GM12872 (cell line): ENCODE results near the gene ZBTB39.

ENCODE experiments used
- CTCF ChIP-seq: IDR thresholded peaks from 3 replicates; pipeline ENCODE4 v1.5.1; 2011; ENCODE audit warnings: low read depth, mild to moderate bottlenecking, low read length, moderate library complexity; ENCODE audit not compliant: insufficient read depth

ZBTB39 gene

GRCh38 chr12:57027011-57027804 lies 20.9 kb upstream of the ZBTB39 start:
- no peak for TF ChIP-seq CTCF

- TF ChIP-seq CTCF, result no peak
Measured at GRCh38 chr12:57025196-57025595, 18.9 kb upstream of the ZBTB39 start.

- TF ChIP-seq CTCF, result no peak
Measured at GRCh38 chr12:57019983-57020719, 13.8 kb upstream of the ZBTB39 start.

- TF ChIP-seq CTCF, result no peak
Measured at GRCh38 chr12:57018906-57019305, 12.6 kb upstream of the ZBTB39 start.

- no peak for TF ChIP-seq CTCF
Measured at GRCh38 chr12:57016348-57016747, 10.0 kb upstream of the ZBTB39 start, which contains the start of gene TAC3. TSS of gene TAC3 (minus strand) at chr12:57016529. CDS start at chr12:57015797, 732 bp downstream.

GRCh38 chr12:57012600-57013465 lies 6.5 kb upstream of the ZBTB39 start:
- no peak for TF ChIP-seq CTCF
